Calu3 (cell line): ENCODE data around the gene CYP4F22. TPM values are rescaled to one million over a fixed set of nuclear protein-coding genes. Genes with fewer than 3 reads are reported as not detected.
A peak's percentile ranks its signal among the peaks of the same experiment; 100 is the strongest.
"Not testable (repeated sequence)": the region's sequence is repeated elsewhere in the genome, so short reads cannot be mapped to it uniquely, and the experiment has no call there.

Source experiments
- BruUV-seq: library from RNA; stranded (reverse); fragments of 400-500 nt; replicated peaks from 2 replicates; lab custom pipeline; 2021; lab: Mats Ljungman, UMichigan
- CTCF ChIA-PET: fragments of 300-600 bp; sonication (Branson Sonifier 250); formaldehyde crosslinking; loops from one replicate; lab custom pipeline; 2022; ENCODE audit warnings: antibody characterized with exemption; lab: Charles Lee
- DNase-seq: peaks from one replicate; pipeline ENCODE4 v3.0.0; 2022
- H3K27ac Mint-ChIP-seq: one replicate; pipeline ENCODE4 v1.8.0; 2022; ENCODE audit warnings: mixed read lengths; ENCODE audit not compliant: unreplicated experiment
- H3K27me3 Mint-ChIP-seq: one replicate; pipeline ENCODE4 v1.8.0; 2022; ENCODE audit warnings: mixed read lengths; ENCODE audit not compliant: unreplicated experiment
- H3K36me3 Mint-ChIP-seq: one replicate; pipeline ENCODE4 v1.8.0; 2022; ENCODE audit warnings: mild to moderate bottlenecking, moderate library complexity, mixed read lengths; ENCODE audit not compliant: insufficient read depth, unreplicated experiment
- H3K4me1 Mint-ChIP-seq: one replicate; pipeline ENCODE4 v1.8.0; 2022; ENCODE audit warnings: mild to moderate bottlenecking, low read depth, mixed read lengths; ENCODE audit not compliant: unreplicated experiment
- H3K4me3 Mint-ChIP-seq: one replicate; pipeline ENCODE4 v1.8.0; 2022; ENCODE audit warnings: mild to moderate bottlenecking, low read depth, moderate library complexity, mixed read lengths; ENCODE audit not compliant: unreplicated experiment
- H3K9me3 Mint-ChIP-seq: one replicate; pipeline ENCODE4 v1.8.0; 2022; ENCODE audit warnings: low read depth, mixed read lengths; ENCODE audit not compliant: unreplicated experiment
- intact Hi-C: fragments of 100-400 bp; cut with micrococcal nuclease; formaldehyde crosslinking; loops from one replicate; pipeline ENCODE4 v1.10.0; 2022; ENCODE audit not compliant: unreplicated experiment
- total RNA-seq: library from RNA; stranded (reverse); gene quantifications from 2 replicates; pipeline ENCODE4 v1.2.3, GENCODE V29; 2022
- TF ChIP-seq, protein P1 (sequence below): fragments of 200-600 bp; IDR thresholded peaks from one replicate; pipeline ENCODE4 v1.8.0; 2022; ENCODE audit warnings: antibody characterized with exemption; ENCODE audit not compliant: unreplicated experiment

The CYP4F22 gene
- total RNA-seq, 1 experiment from 2014 or later: not detected

GRCh38 chr19:15589760-15590451, 81.6 kb downstream of the CYP4F22 start:
- Mint-ChIP-seq H3K27ac (no peak overlapping the region), H3K9me3 (no peaks in the 10 kb centered on the region), H3K27me3 (peaks cover 26% of the 10 kb centered on the region), H3K4me3 (no peak overlapping the region), H3K36me3 (no peaks in the 10 kb centered on the region), H3K4me1 (no peaks in the 10 kb centered on the region)
- CTCF ChIA-PET: no interaction called here
- TF ChIP-seq, protein P1, sequence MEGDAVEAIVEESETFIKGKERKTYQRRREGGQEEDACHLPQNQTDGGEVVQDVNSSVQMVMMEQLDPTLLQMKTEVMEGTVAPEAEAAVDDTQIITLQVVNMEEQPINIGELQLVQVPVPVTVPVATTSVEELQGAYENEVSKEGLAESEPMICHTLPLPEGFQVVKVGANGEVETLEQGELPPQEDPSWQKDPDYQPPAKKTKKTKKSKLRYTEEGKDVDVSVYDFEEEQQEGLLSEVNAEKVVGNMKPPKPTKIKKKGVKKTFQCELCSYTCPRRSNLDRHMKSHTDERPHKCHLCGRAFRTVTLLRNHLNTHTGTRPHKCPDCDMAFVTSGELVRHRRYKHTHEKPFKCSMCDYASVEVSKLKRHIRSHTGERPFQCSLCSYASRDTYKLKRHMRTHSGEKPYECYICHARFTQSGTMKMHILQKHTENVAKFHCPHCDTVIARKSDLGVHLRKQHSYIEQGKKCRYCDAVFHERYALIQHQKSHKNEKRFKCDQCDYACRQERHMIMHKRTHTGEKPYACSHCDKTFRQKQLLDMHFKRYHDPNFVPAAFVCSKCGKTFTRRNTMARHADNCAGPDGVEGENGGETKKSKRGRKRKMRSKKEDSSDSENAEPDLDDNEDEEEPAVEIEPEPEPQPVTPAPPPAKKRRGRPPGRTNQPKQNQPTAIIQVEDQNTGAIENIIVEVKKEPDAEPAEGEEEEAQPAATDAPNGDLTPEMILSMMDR: no peak
- DNase-seq: no peak
- no TSS peak for BruUV-seq
- intact Hi-C loops: no loop called here

DNA sequence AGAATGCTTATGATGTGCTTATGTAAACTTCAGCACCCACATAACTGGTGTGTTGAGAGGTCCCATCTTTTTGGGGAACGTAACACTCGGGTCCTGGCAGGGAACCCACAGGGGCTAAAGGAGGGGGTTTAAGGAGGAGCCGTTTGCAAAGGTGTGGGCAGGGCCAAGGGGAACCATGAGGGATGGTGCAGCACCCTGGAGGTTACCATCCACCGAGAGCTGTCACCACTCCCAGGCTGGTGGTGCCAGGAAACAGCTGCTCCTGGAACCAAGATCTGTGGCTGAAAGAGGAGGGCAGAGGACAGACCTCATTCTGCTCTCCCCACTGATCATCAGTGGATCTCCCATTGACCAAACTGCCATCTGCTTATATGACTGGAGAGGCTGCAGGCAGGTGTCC, 83.5 kb downstream of the CYP4F22 start:
- H3K4me1 Mint-ChIP-seq: peaks cover 7% of the 10 kb centered on the region
- CTCF ChIA-PET: no interaction called here
- H3K36me3 Mint-ChIP-seq: no peaks in the 10 kb centered on the region
- intact Hi-C loops: no loop called here
- peaks cover 26% of the 10 kb centered on the region for H3K27me3 Mint-ChIP-seq
- H3K27ac Mint-ChIP-seq: no peak overlapping the region
- no peak for DNase-seq
- TF ChIP-seq, protein P1: no peak
- H3K4me3 Mint-ChIP-seq: no peak overlapping the region
- H3K9me3 Mint-ChIP-seq: no peaks in the 10 kb centered on the region
- no TSS peak for BruUV-seq

GRCh38 chr19:15592506-15592905, 84.2 kb downstream of the CYP4F22 start:
- BruUV-seq, H3K36me3 Mint-ChIP-seq, intact Hi-C loops, H3K4me1 Mint-ChIP-seq, H3K27ac Mint-ChIP-seq, H3K9me3 Mint-ChIP-seq, H3K4me3 Mint-ChIP-seq, CTCF ChIA-PET, DNase-seq: not testable (repeated sequence)
- peaks cover 23% of the 10 kb centered on the region for H3K27me3 Mint-ChIP-seq

DNA sequence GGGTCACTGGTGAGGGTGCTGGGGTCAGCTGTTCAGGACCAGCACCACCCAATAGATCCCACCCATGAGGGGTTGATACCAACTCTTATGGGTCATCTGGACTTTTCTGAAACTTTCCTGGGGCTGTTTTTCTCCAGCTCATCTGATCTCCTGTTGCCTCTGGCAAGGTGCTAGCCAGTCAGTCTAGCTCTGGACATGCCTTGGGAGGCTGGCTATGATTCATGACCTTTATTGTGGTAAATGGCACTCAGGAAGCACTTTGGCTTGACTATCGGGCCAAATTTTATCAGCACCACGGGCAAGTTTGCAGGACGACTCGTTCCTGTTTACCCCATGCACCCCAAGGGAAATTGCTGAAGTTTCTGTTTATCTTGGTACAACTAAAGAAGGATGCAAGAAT, 85.4 kb downstream of the CYP4F22 start:
- BruUV-seq, H3K36me3 Mint-ChIP-seq, intact Hi-C loops, H3K4me1 Mint-ChIP-seq, H3K27ac Mint-ChIP-seq, CTCF ChIA-PET, H3K9me3 Mint-ChIP-seq, DNase-seq, H3K4me3 Mint-ChIP-seq: not testable (repeated sequence)
- peaks cover 13% of the 10 kb centered on the region for H3K27me3 Mint-ChIP-seq

GRCh38 chr19:15595069-15595468, 86.7 kb downstream of the CYP4F22 start:
- H3K4me1 Mint-ChIP-seq: peaks cover 7% of the 10 kb centered on the region
- intact Hi-C loops: no loop called here
- H3K9me3 Mint-ChIP-seq: no peaks in the 10 kb centered on the region

More at GRCh38 chr19:15595069-15595468, 86.7 kb downstream of the CYP4F22 start:
- BruUV-seq: no TSS peak
- Mint-ChIP-seq H3K36me3 (no peaks in the 10 kb centered on the region), H3K4me3 (no peak overlapping the region), H3K27me3 (peaks cover 13% of the 10 kb centered on the region), H3K27ac (no peak overlapping the region)
- TF ChIP-seq, protein P1: no peak
- CTCF ChIA-PET: no interaction called here
- DNase-seq: peak; percentile 6

Other genes starting within 250 kb of the CYP4F22 start
- gene BRD4, start 176.0 kb upstream of the CYP4F22 start, total RNA-seq: 92.2 and 93.9 TPM in 2 replicates
- gene AKAP8, start 128.7 kb upstream of the CYP4F22 start, total RNA-seq: 35.8 and 38.0 TPM in 2 replicates
- 94.0 and 96.8 TPM in 2 replicates for gene AKAP8L, start 89.5 kb upstream of the CYP4F22 start, total RNA-seq
- 31.9 and 34.0 TPM in 2 replicates for gene WIZ, start 58.6 kb upstream of the CYP4F22 start, total RNA-seq
- gene RASAL3, start 44.0 kb upstream of the CYP4F22 start, total RNA-seq: not detected in 2 replicates
- not detected in 2 replicates for gene PGLYRP2, start 29.0 kb upstream of the CYP4F22 start, total RNA-seq
- gene CYP4F8, start 106.7 kb downstream of the CYP4F22 start, total RNA-seq: not detected in 2 replicates
- gene CYP4F3, start 132.4 kb downstream of the CYP4F22 start, total RNA-seq: 6.9 and 16.7 TPM in 2 replicates
- gene CYP4F12, start 164.6 kb downstream of the CYP4F22 start, total RNA-seq: 3.8 and 8.8 TPM in 2 replicates
- gene OR10H2, start 219.5 kb downstream of the CYP4F22 start, total RNA-seq: not detected in 2 replicates
- gene OR10H3, start 229.5 kb downstream of the CYP4F22 start, total RNA-seq: not detected in 2 replicates